Esophagus (tissue), 2 donors: ENCODE data around the gene SLC1A7. TPM values are rescaled to one million over a fixed set of nuclear protein-coding genes. Genes with fewer than 3 reads are reported as not detected.

Experiments used
- H3K27ac ChIP-seq, 2 donors: one replicate each; pipeline ENCODE4 v1.5.1; 2013; ENCODE audit warnings: low read depth in 2 of 2, mild to moderate bottlenecking in 2 of 2, inconsistent platforms in 1 of 2, low read length in 1 of 2, moderate library complexity in 1 of 2
- H3K27me3 ChIP-seq, 2 donors: one replicate each; pipeline ENCODE4 v1.6.1; 2013; ENCODE audit warnings: low read length in 2 of 2, control low read depth in 1 of 2, mild to moderate bottlenecking in 1 of 2; ENCODE audit not compliant: insufficient read depth in 2 of 2, control insufficient read depth in 1 of 2
- H3K36me3 ChIP-seq, 2 donors: one replicate each; pipeline ENCODE4 v1.6.1; 2013; ENCODE audit warnings: low read length in 1 of 2; ENCODE audit not compliant: control insufficient read depth in 2 of 2, insufficient read depth in 2 of 2
- H3K4me1 ChIP-seq, 2 donors: one replicate each; pipeline ENCODE4 v1.6.1; 2013; ENCODE audit warnings: low read length in 1 of 2; ENCODE audit not compliant: control insufficient read depth in 2 of 2, insufficient read depth in 2 of 2
- H3K4me3 ChIP-seq, 2 donors: one replicate each; pipeline ENCODE4 v1.5.1; 2013; ENCODE audit warnings: low read length in 2 of 2, mild to moderate bottlenecking in 2 of 2, low read depth in 1 of 2, moderate library complexity in 1 of 2
- H3K9me3 ChIP-seq, 2 donors: one replicate each; pipeline ENCODE4 v1.6.1; 2013; ENCODE audit warnings: mild to moderate bottlenecking in 2 of 2, low read depth in 1 of 2, low read length in 1 of 2, moderate library complexity in 1 of 2; ENCODE audit not compliant: control insufficient read depth in 2 of 2, insufficient read depth in 1 of 2
- WGBS, 2 donors: extraction: QIAGEN DNeasy Blood & Tissue Kit; methylation state at CpG; one replicate each; pipeline ENCODE4 v1.1.7; 2013; 5-methylcytosine and 5-hydroxymethylcytosine counted together
- polyA plus RNA-seq, 2 donors: library from polyadenylated mRNA; stranded (reverse); fragments of 200-250 nt; gene quantifications; one replicate each; pipeline ENCODE4 v1.2.3, GENCODE V29; 2013
- donor health status: healthy with polysubstance abuse.
- donor health status: Bipolar disorder and iron deficiency.

SLC1A7 gene
- polyA plus RNA-seq, 2 donors: 0.05 to 0.10 TPM

DNA sequence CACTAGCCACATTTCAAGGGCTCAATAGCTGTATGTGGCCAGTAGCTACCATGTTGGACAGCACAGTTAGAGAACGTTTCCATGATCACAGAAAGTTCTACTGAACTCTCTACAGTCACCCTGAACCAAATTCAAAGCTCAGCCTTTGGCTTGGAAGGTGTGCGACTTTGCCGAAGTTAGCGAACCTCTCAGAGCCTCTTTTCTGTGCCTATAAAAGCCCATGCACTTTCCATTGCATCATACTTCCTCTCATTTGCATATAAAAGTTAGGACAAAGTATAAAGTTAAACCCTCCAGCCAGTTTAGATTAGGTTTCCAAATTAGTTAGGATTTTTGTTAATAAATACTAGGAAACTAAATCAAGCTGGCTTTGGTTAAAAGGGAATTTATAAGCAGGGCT lies 4.7 kb upstream of the SLC1A7 start:
- H3K4me3 ChIP-seq: no peak overlapping the region
- 64 to 86% methylated on average over 4 of the region's 4 CpGs for WGBS, 2 donors
- H3K9me3 ChIP-seq: no peaks in the 10 kb centered on the region
- H3K4me1 ChIP-seq: peaks cover 0 to 6% of the 10 kb centered on the region in 2 donors
- no peak overlapping the region for H3K27ac ChIP-seq
- no peaks in the 10 kb centered on the region for H3K27me3 ChIP-seq
- H3K36me3 ChIP-seq: no peaks in the 10 kb centered on the region

DNA sequence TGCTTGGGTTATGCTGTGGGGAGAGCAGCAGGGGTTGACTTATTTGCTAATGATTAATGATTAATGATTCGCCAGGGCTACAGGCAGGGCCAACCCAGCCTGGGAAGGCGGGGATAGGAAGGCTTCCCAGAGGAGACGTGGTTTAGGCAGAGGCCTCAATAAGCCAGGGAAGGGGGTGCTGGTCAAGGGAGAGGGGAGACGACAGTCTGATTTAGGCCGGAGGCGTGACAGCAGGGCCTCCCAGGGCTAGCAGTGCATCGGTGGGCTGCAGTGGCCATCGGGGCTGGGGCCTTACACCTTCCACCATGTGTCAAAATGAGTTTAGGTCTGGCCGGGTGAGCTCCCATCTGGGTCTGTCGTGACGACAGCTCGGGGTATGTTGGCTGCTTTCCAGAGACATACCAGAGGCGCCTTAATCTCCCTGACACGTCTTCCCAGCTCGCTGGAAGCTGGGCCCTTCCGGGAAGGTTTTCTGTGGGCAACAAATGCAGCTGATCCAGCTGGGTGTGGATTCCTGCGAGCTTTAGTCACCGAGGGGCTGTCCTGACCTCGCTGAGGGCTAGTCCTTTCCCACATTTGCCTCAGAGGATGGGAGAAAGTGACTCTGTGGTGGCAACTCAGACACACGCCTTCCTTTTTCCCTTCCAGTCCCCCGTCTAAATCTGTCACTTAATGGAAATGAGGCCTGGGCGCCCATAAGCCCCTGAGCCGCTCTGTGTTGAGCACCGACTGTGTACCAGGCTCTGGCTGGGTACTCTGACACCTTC lies 3.7 kb upstream of the SLC1A7 start:
- H3K9me3 ChIP-seq: no peaks in the 10 kb centered on the region
- no peaks in the 10 kb centered on the region for H3K36me3 ChIP-seq
- 37 to 45% methylated on average over 24 of the region's 24 CpGs for WGBS, 2 donors
- no peaks in the 10 kb centered on the region for H3K27me3 ChIP-seq
- H3K4me3 ChIP-seq: no peak overlapping the region
- H3K4me1 ChIP-seq: peaks cover 0 to 6% of the 10 kb centered on the region in 2 donors
- peak overlapping the region; percentile 76 to 85 for H3K27ac ChIP-seq

DNA sequence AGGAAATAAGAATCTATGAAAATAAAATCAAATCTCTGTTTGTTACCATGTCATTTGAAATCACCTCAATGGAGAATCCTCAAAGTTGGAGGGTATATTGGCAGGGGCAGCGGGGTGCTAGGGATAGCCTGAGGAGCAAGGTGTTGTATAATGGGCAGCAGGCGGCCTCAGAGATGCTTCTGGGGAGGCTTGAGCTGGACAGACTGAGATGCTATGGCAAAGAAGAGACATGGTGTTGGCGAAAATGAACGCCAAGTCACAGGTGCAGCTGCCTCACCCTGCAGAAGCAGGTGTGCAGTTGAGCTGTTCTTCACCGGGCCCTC lies 3.1 kb upstream of the SLC1A7 start:
- Histone ChIP-seq H3K36me3 (no peaks in the 10 kb centered on the region), H3K9me3 (no peaks in the 10 kb centered on the region), H3K4me3 (no peak overlapping the region), H3K27ac (peak overlapping the region in 1 of 2 donors; percentile 85), H3K27me3 (no peaks in the 10 kb centered on the region), H3K4me1 (peaks cover 0 to 6% of the 10 kb centered on the region in 2 donors)
- WGBS, 2 donors: 29 to 79% methylated on average over 5 of the region's 5 CpGs

DNA sequence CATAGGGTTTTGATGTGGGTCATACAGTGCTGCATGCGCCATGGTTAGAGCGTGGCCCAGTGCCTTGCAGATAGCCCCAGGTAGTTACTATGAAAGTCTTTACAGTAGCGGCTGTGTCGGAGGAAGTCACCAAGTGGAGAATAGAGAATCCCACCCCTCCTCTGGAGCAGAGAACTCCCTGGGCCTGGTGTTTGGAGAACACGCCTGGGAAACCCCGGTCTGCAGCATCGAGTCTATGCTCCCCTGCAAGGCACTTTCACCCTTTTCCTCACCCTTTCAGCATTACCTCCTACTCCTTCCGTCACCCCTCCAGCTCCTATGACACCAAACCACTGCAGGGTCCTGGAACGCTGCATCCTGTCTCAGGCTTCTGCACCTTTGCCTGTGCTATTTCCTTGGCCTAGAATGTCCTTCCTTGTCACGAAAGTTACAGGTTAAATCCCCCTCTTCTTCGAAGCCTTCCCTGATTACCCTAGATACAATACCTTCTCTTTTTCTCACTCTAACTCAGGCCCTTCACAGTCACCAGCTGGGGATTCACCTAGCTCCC lies 2.7 kb upstream of the SLC1A7 start:
- Histone ChIP-seq H3K27me3 (no peaks in the 10 kb centered on the region), H3K27ac (no peak overlapping the region), H3K9me3 (no peaks in the 10 kb centered on the region), H3K4me1 (peaks cover 0 to 6% of the 10 kb centered on the region in 2 donors), H3K36me3 (no peaks in the 10 kb centered on the region), H3K4me3 (no peak overlapping the region)
- 82 to 90% methylated on average over 11 of the region's 11 CpGs for WGBS, 2 donors

DNA sequence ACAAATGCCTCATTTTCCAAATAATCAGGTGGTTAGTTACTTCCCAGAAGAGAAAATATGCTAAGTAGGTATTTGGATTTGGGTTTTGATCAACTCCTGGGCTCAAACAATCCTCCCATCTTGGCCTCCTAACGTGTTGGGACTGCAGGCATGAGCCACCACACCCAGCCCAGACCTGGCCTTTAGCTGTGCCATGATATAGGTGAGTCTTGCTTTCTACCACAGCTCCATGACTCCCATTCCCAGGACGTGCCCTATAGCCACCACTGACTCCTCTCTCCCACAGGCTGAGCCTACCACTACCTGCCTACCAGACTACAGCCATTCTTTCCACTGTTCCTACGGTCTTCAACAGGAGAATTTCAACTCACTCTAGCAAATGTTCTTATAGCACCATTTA lies 1.8 kb upstream of the SLC1A7 start:
- Histone ChIP-seq H3K4me3 (no peak overlapping the region), H3K27me3 (no peaks in the 10 kb centered on the region), H3K4me1 (peaks cover 0 to 6% of the 10 kb centered on the region in 2 donors), H3K27ac (no peak overlapping the region), H3K9me3 (no peaks in the 10 kb centered on the region), H3K36me3 (no peaks in the 10 kb centered on the region)
- 56 to 63% methylated on average over 3 of the region's 3 CpGs for WGBS, 2 donors

DNA sequence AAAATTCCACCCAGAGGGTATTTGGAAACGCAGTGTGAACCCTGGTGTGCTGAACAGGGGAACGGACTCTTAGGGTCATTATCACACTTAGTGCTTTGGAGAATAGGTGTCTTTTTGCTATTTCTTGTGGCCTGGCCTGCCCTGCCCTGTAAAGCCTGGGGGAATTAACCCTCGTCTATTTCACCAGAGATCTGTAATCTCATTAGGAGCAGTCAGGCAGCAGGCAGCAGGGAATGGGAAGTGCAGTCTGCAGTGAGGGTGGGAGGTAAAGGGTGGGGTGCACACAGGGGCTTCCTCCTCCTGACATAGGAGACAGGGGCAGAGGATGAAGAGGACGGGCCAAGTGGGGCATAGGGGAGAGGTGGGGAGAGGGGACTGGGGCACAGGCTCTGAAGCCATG lies 1.1 kb upstream of the SLC1A7 start:
- Histone ChIP-seq H3K27ac (no peak overlapping the region), H3K4me1 (peaks cover 0 to 6% of the 10 kb centered on the region in 2 donors), H3K9me3 (no peaks in the 10 kb centered on the region), H3K27me3 (no peaks in the 10 kb centered on the region), H3K4me3 (no peak overlapping the region), H3K36me3 (no peaks in the 10 kb centered on the region)
- 73 to 85% methylated on average over 4 of the region's 4 CpGs for WGBS, 2 donors

DNA sequence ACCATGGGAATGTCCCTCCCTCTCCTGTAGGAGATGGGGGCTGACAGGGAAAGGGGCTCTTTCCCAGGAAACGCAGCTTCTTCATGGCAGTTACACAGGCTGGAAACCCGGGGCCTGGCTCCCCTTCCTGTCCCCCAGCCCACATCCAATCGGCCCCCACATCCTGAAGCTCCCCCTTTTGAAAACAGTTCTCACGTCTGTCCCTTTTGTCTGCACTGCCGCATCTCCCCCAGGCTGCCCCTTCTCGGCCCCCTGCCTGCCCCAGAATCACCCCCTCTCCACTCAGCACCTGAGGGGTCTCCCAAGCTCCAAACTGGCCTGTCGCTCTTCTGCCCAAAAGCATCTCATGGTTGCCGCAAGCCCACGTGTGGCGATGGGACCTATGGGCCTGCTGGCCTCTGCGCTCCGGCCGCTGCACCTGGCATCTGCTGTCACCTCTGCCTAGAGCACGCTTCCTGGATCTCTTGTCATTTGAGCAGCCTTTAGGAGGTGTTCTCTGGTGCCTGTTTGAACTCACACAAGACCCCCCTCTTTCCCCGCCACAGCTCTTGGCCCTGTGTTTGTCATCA lies 867 bp downstream of the SLC1A7 start:
- no peak overlapping the region for H3K27ac ChIP-seq
- 79 to 84% methylated on average over 15 of the region's 15 CpGs for WGBS, 2 donors
- no peak overlapping the region for H3K4me3 ChIP-seq
- peaks cover 0 to 6% of the 10 kb centered on the region in 2 donors for H3K4me1 ChIP-seq
- H3K9me3 ChIP-seq: no peaks in the 10 kb centered on the region
- no peaks in the 10 kb centered on the region for H3K36me3 ChIP-seq
- no peaks in the 10 kb centered on the region for H3K27me3 ChIP-seq

DNA sequence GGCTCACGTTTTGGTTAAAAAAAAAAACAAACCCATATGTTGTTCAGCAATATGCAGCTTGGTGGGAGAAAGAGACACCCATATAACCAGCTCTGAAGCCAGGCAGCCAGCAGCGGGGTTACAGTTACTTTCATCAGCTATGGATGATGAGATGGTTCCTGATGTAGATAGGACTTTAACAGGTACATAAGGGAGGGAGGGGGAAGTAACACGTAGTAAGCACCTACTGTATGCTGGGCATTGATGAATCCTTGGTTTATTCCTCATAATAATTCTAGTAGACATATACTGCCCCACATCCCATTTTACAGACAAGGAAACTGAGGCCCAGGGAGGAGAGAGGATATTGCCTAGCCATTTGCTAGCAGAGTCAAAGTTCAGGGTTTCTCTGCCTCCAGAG lies 2.0 kb downstream of the SLC1A7 start:
- 61 to 70% methylated on average over 3 of the region's 3 CpGs for WGBS, 2 donors
- Histone ChIP-seq H3K36me3 (no peaks in the 10 kb centered on the region), H3K9me3 (no peaks in the 10 kb centered on the region), H3K27me3 (no peaks in the 10 kb centered on the region), H3K27ac (peak overlapping the region; percentile 28 to 40), H3K4me1 (no peaks in the 10 kb centered on the region), H3K4me3 (no peak overlapping the region)

DNA sequence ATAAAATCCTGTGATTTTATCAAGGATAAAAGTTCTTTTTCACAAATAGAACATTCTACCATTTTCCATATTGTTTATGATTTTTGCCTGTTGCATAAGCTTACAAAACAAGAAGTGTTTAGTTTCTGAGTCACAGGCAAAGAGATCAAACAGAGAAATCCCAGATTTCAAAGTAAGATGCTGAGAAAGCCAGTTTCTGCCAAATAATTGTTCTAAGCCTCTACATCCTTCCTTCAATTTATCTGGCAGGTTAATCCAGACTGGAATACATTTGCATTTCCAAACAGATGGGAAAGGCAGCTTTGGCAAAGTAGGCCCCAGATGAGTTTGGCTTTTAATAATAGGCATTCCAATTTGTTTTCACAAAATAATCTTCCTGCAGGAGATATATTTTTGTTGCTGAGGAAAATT lies 2.5 kb downstream of the SLC1A7 start:
- H3K27me3 ChIP-seq: no peaks in the 10 kb centered on the region
- H3K4me3 ChIP-seq: no peak overlapping the region
- H3K9me3 ChIP-seq: no peaks in the 10 kb centered on the region
- H3K36me3 ChIP-seq: no peaks in the 10 kb centered on the region
- peaks cover 0 to 4% of the 10 kb centered on the region in 2 donors for H3K4me1 ChIP-seq
- peak overlapping the region in 1 of 2 donors; percentile 40 for H3K27ac ChIP-seq
